ENCODE measurements around the gene NBAS. TPM values are rescaled to one million over a fixed set of nuclear protein-coding genes. Genes with fewer than 3 reads are reported as not detected.

NBAS gene
- total and polyA plus RNA-seq, 2 of the 4 experiments (the other 2 are of a cell fraction), result 22.3 to 105 TPM

GRCh38 chr2:15128846-15129245 lies 432.3 kb downstream of the NBAS start:
- no peaks in the 10 kb centered on the region for H4K20me1 ChIP-seq (ENCODE audit: insufficient read depth, low read length)
- H2BK120ac ChIP-seq (ENCODE audit: low read depth, low read length), result no peak overlapping the region
- CTCF ChIA-PET, result no interaction called here
- H3K9me3 ChIP-seq (ENCODE audit: control insufficient read depth, insufficient read depth, low read length), result no peaks in the 10 kb centered on the region
- H3K14ac ChIP-seq (replicated peaks; ENCODE audit: low read depth, low read length), result no peak overlapping the region
- H2BK5ac ChIP-seq (ENCODE audit: low read depth, low read length, poor library complexity, severe bottlenecking), result no peak overlapping the region
- no peaks in the 10 kb centered on the region for H3K36me3 ChIP-seq (ENCODE audit: control insufficient read depth, insufficient read depth, low read length)
- no TSS peak for BruUV-seq (replicated peaks)
- no peak overlapping the region for H3K4ac ChIP-seq (ENCODE audit: low read depth, low read length)
- H4K5ac ChIP-seq (ENCODE audit: low read depth, low read length), result no peak overlapping the region
- no peaks in the 10 kb centered on the region for H3K4me1 ChIP-seq (ENCODE audit: control insufficient read depth, insufficient read depth, low read length)
- DNase-seq (no peak), ATAC-seq (ENCODE audit: low read depth) (no peak)
- no peaks in the 10 kb centered on the region for H3K9me1 ChIP-seq (ENCODE audit: insufficient read depth, low read length)
- H3K56ac ChIP-seq (ENCODE audit: extremely low read depth, insufficient read depth, low read length), result no peak overlapping the region
- no peak overlapping the region for H2AK5ac ChIP-seq (ENCODE audit: low read depth, low read length)
- no peak overlapping the region for H3K9ac ChIP-seq (ENCODE audit: low read depth, low read length)
- dilution Hi-C loops (cut with HindIII; ENCODE audit: low sequenced_read_pairs, unreplicated experiment), result no loop called here
- no peaks in the 10 kb centered on the region for H3K27me3 ChIP-seq (ENCODE audit: control insufficient read depth, insufficient read depth, low read length)
- intact Hi-C loops (cut with micrococcal nuclease), result no loop called here
- no peak overlapping the region for H3K18ac ChIP-seq (ENCODE audit: low read depth, low read length)
- no peak overlapping the region for H3K27ac ChIP-seq (ENCODE audit: insufficient read depth, low read length)
- H2BK15ac ChIP-seq (ENCODE audit: low read depth, low read length), result no peak overlapping the region
- H4K8ac ChIP-seq (ENCODE audit: low read depth in 2 of 2, low read length in 2 of 2), result no peak overlapping the region
- no CpG with 5 or more reads among the region's 10 CpGs for WGBS, 2 experiments (ENCODE audit: extremely low coverage in 2 of 2, insufficient read length in 1 of 2)
- no peak overlapping the region for H4K91ac ChIP-seq (ENCODE audit: insufficient read depth, low read depth, low read length)
- in situ Hi-C loops (cut with MboI; ENCODE audit: low sequenced_read_pairs), result no loop called here
- no peaks in the 10 kb centered on the region for H3K79me1 ChIP-seq (ENCODE audit: low read depth in 1 of 2, low read length in 2 of 2)
- H3K4me3 ChIP-seq (ENCODE audit: insufficient read depth, low read depth, low read length), result no peak overlapping the region
- no peak overlapping the region for H3K23ac ChIP-seq (ENCODE audit: low read depth, low read length)
- H2AFZ ChIP-seq (replicated peaks; ENCODE audit: low read length, poor library complexity), result peak overlapping the region; percentile 23
- no peak overlapping the region for H2BK20ac ChIP-seq (ENCODE audit: low read depth, low read length)
- TF ChIP-seq RCOR1 (IDR thresholded peaks at IDR 0.05; ENCODE audit: insufficient replicate concordance, low read length), result no peak
- TF ChIP-seq MAFK (IDR thresholded peaks at IDR 0.05; ENCODE audit: low read depth, low read length), result no peak
- no peak for TF ChIP-seq RFX5 (IDR thresholded peaks at IDR 0.05; ENCODE audit: low read depth, low read length)
- TF ChIP-seq MAZ (IDR thresholded peaks at IDR 0.05; ENCODE audit: borderline replicate concordance, low read depth, low read length), result no peak
- TF ChIP-seq NFE2L2 (IDR thresholded peaks at IDR 0.05; ENCODE audit: low read depth, low read length), result no peak
- TF ChIP-seq CHD1 (IDR thresholded peaks at IDR 0.05; ENCODE audit: low read depth, low read length), result no peak
- TF ChIP-seq, protein P1, sequence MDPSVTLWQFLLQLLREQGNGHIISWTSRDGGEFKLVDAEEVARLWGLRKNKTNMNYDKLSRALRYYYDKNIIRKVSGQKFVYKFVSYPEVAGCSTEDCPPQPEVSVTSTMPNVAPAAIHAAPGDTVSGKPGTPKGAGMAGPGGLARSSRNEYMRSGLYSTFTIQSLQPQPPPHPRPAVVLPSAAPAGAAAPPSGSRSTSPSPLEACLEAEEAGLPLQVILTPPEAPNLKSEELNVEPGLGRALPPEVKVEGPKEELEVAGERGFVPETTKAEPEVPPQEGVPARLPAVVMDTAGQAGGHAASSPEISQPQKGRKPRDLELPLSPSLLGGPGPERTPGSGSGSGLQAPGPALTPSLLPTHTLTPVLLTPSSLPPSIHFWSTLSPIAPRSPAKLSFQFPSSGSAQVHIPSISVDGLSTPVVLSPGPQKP (IDR thresholded peaks at IDR 0.05; ENCODE audit: borderline replicate concordance, low read depth, low read length), result no peak
- no peak for TF ChIP-seq FOS (IDR thresholded peaks at IDR 0.05; ENCODE audit: low read depth, low read length)
- no peak overlapping the region for H3K4me2 ChIP-seq (ENCODE audit: low read depth, low read length)
- H2AK9ac ChIP-seq (replicated peaks; ENCODE audit: low read depth, low read length, poor library complexity), result no peak overlapping the region
- POLR2A ChIA-PET (ENCODE audit: unreplicated experiment), result no interaction called here

All from IMR-90 (cell line).